Esophagus muscularis mucosa (tissue), 3 donors: ENCODE results near the gene KREMEN1.

Source experiments
- EP300 ChIP-seq: sonication (generic); formaldehyde crosslinking; IDR thresholded peaks from one replicate; pipeline ENCODE4 v1.6.1; 2017; ENCODE audit warnings: antibody characterized with exemption
- TF ChIP-seq, protein P1 (sequence below), 3 experiments: fragments of 200-600 bp in 2 of 3; fragments of 450-650 bp in 1 of 3; sonication (generic) in 2 of 3; IDR thresholded peaks; one replicate each; pipeline ENCODE4 v1.5.1; 2017 to 2019; ENCODE audit warnings: antibody characterized with exemption in 3 of 3, mild to moderate bottlenecking in 2 of 3, moderate library complexity in 1 of 3

DNA sequence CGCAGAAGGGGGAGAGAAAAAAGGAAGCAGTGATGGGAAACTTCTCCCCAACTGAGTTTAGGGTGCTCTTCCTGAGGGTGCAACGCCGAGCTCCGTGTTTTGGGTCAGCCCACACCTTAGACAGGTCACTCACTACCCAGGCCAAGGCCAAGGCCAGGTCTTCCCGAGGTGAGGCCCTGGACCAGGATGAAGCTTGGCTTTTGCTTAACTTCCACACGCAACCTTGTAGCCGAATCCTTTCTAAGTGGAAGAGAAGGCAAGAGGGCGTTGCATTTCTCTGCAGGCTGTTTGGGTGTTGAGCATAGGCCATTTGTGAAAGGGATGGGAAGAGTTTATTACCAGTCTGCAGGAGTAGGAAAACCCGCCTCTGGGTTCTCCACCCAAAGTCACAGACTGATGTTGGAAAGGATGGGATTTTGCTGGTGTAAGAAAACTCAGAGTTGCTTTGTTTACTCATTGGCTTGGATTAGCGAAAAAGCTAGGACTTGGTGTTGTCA is 1.5 kb downstream of the KREMEN1 start:
- TF ChIP-seq EP300: no peak
- TF ChIP-seq, protein P1, sequence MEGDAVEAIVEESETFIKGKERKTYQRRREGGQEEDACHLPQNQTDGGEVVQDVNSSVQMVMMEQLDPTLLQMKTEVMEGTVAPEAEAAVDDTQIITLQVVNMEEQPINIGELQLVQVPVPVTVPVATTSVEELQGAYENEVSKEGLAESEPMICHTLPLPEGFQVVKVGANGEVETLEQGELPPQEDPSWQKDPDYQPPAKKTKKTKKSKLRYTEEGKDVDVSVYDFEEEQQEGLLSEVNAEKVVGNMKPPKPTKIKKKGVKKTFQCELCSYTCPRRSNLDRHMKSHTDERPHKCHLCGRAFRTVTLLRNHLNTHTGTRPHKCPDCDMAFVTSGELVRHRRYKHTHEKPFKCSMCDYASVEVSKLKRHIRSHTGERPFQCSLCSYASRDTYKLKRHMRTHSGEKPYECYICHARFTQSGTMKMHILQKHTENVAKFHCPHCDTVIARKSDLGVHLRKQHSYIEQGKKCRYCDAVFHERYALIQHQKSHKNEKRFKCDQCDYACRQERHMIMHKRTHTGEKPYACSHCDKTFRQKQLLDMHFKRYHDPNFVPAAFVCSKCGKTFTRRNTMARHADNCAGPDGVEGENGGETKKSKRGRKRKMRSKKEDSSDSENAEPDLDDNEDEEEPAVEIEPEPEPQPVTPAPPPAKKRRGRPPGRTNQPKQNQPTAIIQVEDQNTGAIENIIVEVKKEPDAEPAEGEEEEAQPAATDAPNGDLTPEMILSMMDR (IDR thresholded peaks at IDR 0.05): no peak
